Measurements from ENCODE around the gene ISOC2.

Gene ISOC2

DNA sequence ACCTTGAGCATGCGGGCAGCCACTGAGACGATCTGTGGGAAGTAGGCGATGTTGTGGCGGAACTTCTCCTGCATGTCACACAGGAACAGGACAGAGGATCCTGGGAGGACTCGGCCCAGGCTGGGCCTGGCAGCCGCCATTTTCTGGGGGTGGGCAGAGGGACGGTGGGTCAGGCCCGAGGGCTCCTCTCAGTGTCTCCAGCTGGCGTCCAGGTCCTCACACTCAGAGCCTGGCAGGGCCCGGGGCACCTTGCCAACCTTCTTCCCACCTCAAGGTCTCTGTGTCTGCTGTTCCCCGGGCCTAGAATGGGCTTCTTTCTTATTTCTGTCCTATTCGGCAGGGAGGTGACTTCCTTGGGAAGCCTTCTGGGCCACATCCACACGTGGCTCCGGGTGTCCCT, 5.1 kb downstream of the ISOC2 start:
- H4K20me1 ChIP-seq (ENCODE audit: insufficient read depth, low read length), result peaks cover 14% of the 10 kb centered on the region
- H3K36me3 ChIP-seq (ENCODE audit: insufficient read depth, low read length), result peaks cover 12% of the 10 kb centered on the region; the same call in 1 of the 2 replicates
- H3K27me3 ChIP-seq (ENCODE audit: insufficient read depth, low read length, poor library complexity), result peaks cover 10% of the 10 kb centered on the region
- TF ChIP-seq, protein P1, sequence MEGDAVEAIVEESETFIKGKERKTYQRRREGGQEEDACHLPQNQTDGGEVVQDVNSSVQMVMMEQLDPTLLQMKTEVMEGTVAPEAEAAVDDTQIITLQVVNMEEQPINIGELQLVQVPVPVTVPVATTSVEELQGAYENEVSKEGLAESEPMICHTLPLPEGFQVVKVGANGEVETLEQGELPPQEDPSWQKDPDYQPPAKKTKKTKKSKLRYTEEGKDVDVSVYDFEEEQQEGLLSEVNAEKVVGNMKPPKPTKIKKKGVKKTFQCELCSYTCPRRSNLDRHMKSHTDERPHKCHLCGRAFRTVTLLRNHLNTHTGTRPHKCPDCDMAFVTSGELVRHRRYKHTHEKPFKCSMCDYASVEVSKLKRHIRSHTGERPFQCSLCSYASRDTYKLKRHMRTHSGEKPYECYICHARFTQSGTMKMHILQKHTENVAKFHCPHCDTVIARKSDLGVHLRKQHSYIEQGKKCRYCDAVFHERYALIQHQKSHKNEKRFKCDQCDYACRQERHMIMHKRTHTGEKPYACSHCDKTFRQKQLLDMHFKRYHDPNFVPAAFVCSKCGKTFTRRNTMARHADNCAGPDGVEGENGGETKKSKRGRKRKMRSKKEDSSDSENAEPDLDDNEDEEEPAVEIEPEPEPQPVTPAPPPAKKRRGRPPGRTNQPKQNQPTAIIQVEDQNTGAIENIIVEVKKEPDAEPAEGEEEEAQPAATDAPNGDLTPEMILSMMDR (IDR thresholded peaks at IDR 0.05; ENCODE audit: borderline replicate concordance, extremely low read depth, low read length, poor library complexity, severe bottlenecking), result no peak
- no peak for TF ChIP-seq EZH2 (IDR thresholded peaks at IDR 0.05; ENCODE audit: borderline replicate concordance, low read depth, low read length, severe bottlenecking)
- DNase-seq, result no peak
- peaks cover 32% of the 10 kb centered on the region for H3K79me2 ChIP-seq (ENCODE audit: insufficient read depth, low read length)
- no peak overlapping the region for H3K9ac ChIP-seq (ENCODE audit: low read depth, low read length)
- no peak overlapping the region for H3K27ac ChIP-seq (ENCODE audit: low read length)
- H3K4me2 ChIP-seq (ENCODE audit: insufficient read depth, low read length), result no peak overlapping the region
- no peak overlapping the region for H2AFZ ChIP-seq (ENCODE audit: low read depth, low read length)
- no peaks in the 10 kb centered on the region for H3K9me3 ChIP-seq (ENCODE audit: insufficient read depth, low read length, severe bottlenecking)
- peaks cover 35% of the 10 kb centered on the region for H3K4me1 ChIP-seq (ENCODE audit: insufficient read depth, low read length)
- H3K4me3 ChIP-seq (ENCODE audit: low read depth in 1 of 2, low read length in 2 of 2), result no peak overlapping the region
- ATAC-seq (ENCODE audit: insufficient read depth, low read depth), result no peak

DNA sequence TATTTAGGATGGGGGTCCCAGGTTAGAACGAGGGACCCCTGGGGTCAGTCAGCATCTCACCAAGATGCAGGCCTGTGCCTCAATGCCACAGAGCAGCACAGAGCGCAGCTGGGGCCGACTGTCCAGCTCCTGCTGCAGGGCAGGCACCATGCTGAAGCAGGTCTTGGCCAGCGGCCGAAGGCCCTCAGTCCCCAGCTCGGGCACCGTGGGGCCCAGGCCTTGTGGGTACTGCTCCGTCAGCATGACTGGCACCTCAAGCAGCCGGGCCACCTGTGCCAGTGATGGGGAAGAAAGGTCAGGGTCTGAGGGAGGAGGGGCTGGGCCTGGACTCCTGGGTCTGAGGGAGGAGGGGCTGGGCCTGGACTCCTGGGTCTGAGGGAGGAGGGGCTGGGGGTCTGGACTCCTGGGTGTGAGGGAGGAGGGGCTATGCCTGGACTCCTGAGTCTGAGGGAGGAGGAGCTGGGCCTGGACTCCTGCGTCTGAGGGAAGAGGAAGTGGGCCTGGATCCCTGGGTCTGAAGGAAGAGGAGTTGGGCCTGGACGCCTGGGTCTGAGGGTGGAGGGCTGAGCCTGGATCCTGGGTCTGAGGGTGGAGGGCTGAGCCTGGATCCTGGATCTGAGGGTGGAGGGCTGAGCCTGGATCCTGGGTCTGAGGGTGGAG, 5.7 kb downstream of the ISOC2 start:
- Histone ChIP-seq H3K27ac (ENCODE audit: low read length) (no peak overlapping the region), H3K79me2 (ENCODE audit: insufficient read depth, low read length) (peaks cover 26% of the 10 kb centered on the region), H3K4me1 (ENCODE audit: insufficient read depth, low read length) (peaks cover 29% of the 10 kb centered on the region), H2AFZ (ENCODE audit: low read depth, low read length) (no peak overlapping the region), H3K9ac (ENCODE audit: low read depth, low read length) (no peak overlapping the region), H3K36me3 (ENCODE audit: insufficient read depth, low read length) (peaks cover 12% of the 10 kb centered on the region; the same call in 1 of the 2 replicates), H3K4me2 (ENCODE audit: insufficient read depth, low read length) (no peak overlapping the region), H3K27me3 (ENCODE audit: insufficient read depth, low read length, poor library complexity) (peaks cover 16% of the 10 kb centered on the region), H4K20me1 (ENCODE audit: insufficient read depth, low read length) (peaks cover 12% of the 10 kb centered on the region), H3K9me3 (ENCODE audit: insufficient read depth, low read length, severe bottlenecking) (no peaks in the 10 kb centered on the region), H3K4me3 (ENCODE audit: low read depth in 1 of 2, low read length in 2 of 2) (no peak overlapping the region)
- no peak for TF ChIP-seq EZH2 (IDR thresholded peaks at IDR 0.05; ENCODE audit: borderline replicate concordance, low read depth, low read length, severe bottlenecking)
- TF ChIP-seq, protein P1 (IDR thresholded peaks at IDR 0.05; ENCODE audit: borderline replicate concordance, extremely low read depth, low read length, poor library complexity, severe bottlenecking), result no peak
- no peak for ATAC-seq (ENCODE audit: insufficient read depth, low read depth)
- DNase-seq, result no peak

- Histone ChIP-seq H3K9me3 (ENCODE audit: insufficient read depth, low read length, severe bottlenecking) (no peaks in the 10 kb centered on the region), H3K27me3 (ENCODE audit: insufficient read depth, low read length, poor library complexity) (peaks cover 19% of the 10 kb centered on the region), H3K4me2 (ENCODE audit: insufficient read depth, low read length) (no peak overlapping the region), H3K27ac (ENCODE audit: low read length) (no peak overlapping the region), H3K9ac (ENCODE audit: low read depth, low read length) (no peak overlapping the region), H3K4me3 (ENCODE audit: low read depth in 1 of 2, low read length in 2 of 2) (no peak overlapping the region), H4K20me1 (ENCODE audit: insufficient read depth, low read length) (peaks cover 10% of the 10 kb centered on the region), H3K79me2 (ENCODE audit: insufficient read depth, low read length) (peaks cover 17% of the 10 kb centered on the region), H3K36me3 (ENCODE audit: insufficient read depth, low read length) (peaks cover 12% of the 10 kb centered on the region; the same call in 1 of the 2 replicates), H3K4me1 (ENCODE audit: insufficient read depth, low read length) (peaks cover 20% of the 10 kb centered on the region), H2AFZ (ENCODE audit: low read depth, low read length) (no peak overlapping the region)
- no peak for TF ChIP-seq EZH2 (IDR thresholded peaks at IDR 0.05; ENCODE audit: borderline replicate concordance, low read depth, low read length, severe bottlenecking)
- TF ChIP-seq, protein P1 (IDR thresholded peaks at IDR 0.05; ENCODE audit: borderline replicate concordance, extremely low read depth, low read length, poor library complexity, severe bottlenecking), result peak; percentile 85
- ATAC-seq (ENCODE audit: insufficient read depth, low read depth) (no peak), DNase-seq (peak; percentile 58)
Measured at GRCh38 chr19:55454787-55455243, 6.6 kb downstream of the ISOC2 start.

Data from DND-41 (cell line).